ENCODE results near the gene ANO8.
A peak's percentile ranks its signal among the peaks of the same experiment; 100 is the strongest.
"Not testable (repeated sequence)": the region's sequence is repeated elsewhere in the genome, so short reads cannot be mapped to it uniquely, and the experiment has no call there.

ANO8 gene

GRCh38 chr19:17282488-17283125 is 52.0 kb downstream of the ANO8 start:
- Mint-ChIP-seq H3K27me3 (ENCODE audit: low read depth, poor library complexity) (peaks cover 38% of the 10 kb centered on the region), H3K4me3 (peak overlapping the region; percentile 76)

GRCh38 chr19:17281391-17282304 is 53.0 kb downstream of the ANO8 start, which contains the start of gene ANKLE1:
Gene ANKLE1, plus strand, starts transcription at chr19:17281901. Its CDS starts 20 bp downstream, at chr19:17281921.
- Mint-ChIP-seq H3K27me3 (ENCODE audit: low read depth, poor library complexity) (peaks cover 35% of the 10 kb centered on the region), H3K27ac (no peak within 1 kb of the TSS), H3K4me1 (peaks cover 5% of the 10 kb centered on the region), H3K9me3 (no peaks in the 10 kb centered on the region), H3K36me3 (ENCODE audit: low read depth) (peaks cover 30% of the 10 kb centered on the region), H3K4me3 (peak within 1 kb of the TSS; percentile 76)
- DNase-seq, result peak; percentile 62
- TF ChIP-seq CTCF (IDR thresholded peaks at IDR 0.05), result no peak

More at GRCh38 chr19:17282488-17283125, 52.0 kb downstream of the ANO8 start:
- H3K4me1 Mint-ChIP-seq, result peaks cover 5% of the 10 kb centered on the region
- TF ChIP-seq CTCF (IDR thresholded peaks at IDR 0.05), result peak; percentile 93
- no peaks in the 10 kb centered on the region for H3K9me3 Mint-ChIP-seq
- H3K36me3 Mint-ChIP-seq (ENCODE audit: low read depth), result peaks cover 20% of the 10 kb centered on the region
- peak; percentile 93 for DNase-seq
- H3K27ac Mint-ChIP-seq, result no peak overlapping the region

- no peak overlapping the region for H3K4me3 Mint-ChIP-seq
- H3K27ac Mint-ChIP-seq, result no peak overlapping the region
- TF ChIP-seq CTCF (IDR thresholded peaks at IDR 0.05), result no peak
- H3K36me3 Mint-ChIP-seq (ENCODE audit: low read depth), result peaks cover 47% of the 10 kb centered on the region
- peaks cover 31% of the 10 kb centered on the region for H3K27me3 Mint-ChIP-seq (ENCODE audit: low read depth, poor library complexity)
- no peaks in the 10 kb centered on the region for H3K9me3 Mint-ChIP-seq
- peaks cover 5% of the 10 kb centered on the region for H3K4me1 Mint-ChIP-seq
- no peak for DNase-seq
Observed at GRCh38 chr19:17279436-17279835, 55.2 kb downstream of the ANO8 start.

- Mint-ChIP-seq H3K4me1 (no peaks in the 10 kb centered on the region), H3K27me3 (ENCODE audit: low read depth, poor library complexity) (peaks cover 1% of the 10 kb centered on the region), H3K4me3 (no peak overlapping the region), H3K9me3 (no peaks in the 10 kb centered on the region), H3K36me3 (ENCODE audit: low read depth) (peaks cover 73% of the 10 kb centered on the region), H3K27ac (no peak overlapping the region)
- DNase-seq, result no peak
- TF ChIP-seq CTCF (IDR thresholded peaks at IDR 0.05), result no peak
Observed at GRCh38 chr19:17275441-17276175, 59.0 kb downstream of the ANO8 start.

- H3K27ac Mint-ChIP-seq; H3K9me3 Mint-ChIP-seq; H3K27me3 Mint-ChIP-seq (ENCODE audit: low read depth, poor library complexity); DNase-seq; H3K4me1 Mint-ChIP-seq; H3K4me3 Mint-ChIP-seq: not testable (repeated sequence)
- H3K36me3 Mint-ChIP-seq (ENCODE audit: low read depth), result peaks cover 76% of the 10 kb centered on the region
Observed at GRCh38 chr19:17274892-17275291, 59.8 kb downstream of the ANO8 start.

Measured in nephron progenitor cell (in vitro differentiated cells).